ENCODE measurements around the gene BLTP3B.

The BLTP3B gene

DNA sequence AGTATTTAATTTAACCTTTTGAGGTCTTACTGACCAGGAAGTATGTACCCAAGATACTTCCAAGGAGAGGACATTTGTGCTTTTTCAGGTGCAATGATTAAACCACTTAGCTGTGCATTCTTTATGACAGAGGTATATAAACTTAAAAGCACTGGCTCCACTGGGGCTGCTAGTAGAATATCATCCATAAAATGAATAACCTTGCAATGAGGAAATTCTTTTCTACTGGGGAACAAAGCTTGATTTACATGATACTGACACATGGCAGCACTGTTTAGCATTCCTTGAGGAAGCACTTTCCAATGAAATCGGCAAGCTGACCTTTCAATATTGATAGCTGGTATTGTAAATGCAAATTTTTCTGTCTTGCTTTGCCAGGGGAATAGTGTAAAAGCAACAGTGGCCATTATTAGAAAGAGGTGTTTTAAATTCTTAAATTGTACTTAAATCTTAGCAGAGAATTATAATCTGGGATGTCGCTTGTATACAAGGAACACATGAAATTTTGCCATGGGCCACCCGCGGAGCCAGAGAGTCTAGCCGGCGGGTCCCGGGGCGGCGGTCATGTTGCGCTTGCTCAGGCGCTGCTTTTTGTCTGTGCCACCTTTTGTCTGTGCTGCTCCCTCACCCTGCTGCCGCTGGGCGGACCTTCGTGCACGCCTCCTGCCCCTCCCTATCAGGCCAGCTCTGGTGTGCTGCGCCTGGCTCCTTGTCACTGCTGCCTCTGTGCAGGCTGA, 20.9 kb upstream of the BLTP3B start:
- peak; percentile 52 for DNase-seq (ENCODE audit: low read depth)
- TF ChIP-seq, protein P1, sequence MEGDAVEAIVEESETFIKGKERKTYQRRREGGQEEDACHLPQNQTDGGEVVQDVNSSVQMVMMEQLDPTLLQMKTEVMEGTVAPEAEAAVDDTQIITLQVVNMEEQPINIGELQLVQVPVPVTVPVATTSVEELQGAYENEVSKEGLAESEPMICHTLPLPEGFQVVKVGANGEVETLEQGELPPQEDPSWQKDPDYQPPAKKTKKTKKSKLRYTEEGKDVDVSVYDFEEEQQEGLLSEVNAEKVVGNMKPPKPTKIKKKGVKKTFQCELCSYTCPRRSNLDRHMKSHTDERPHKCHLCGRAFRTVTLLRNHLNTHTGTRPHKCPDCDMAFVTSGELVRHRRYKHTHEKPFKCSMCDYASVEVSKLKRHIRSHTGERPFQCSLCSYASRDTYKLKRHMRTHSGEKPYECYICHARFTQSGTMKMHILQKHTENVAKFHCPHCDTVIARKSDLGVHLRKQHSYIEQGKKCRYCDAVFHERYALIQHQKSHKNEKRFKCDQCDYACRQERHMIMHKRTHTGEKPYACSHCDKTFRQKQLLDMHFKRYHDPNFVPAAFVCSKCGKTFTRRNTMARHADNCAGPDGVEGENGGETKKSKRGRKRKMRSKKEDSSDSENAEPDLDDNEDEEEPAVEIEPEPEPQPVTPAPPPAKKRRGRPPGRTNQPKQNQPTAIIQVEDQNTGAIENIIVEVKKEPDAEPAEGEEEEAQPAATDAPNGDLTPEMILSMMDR (conservative IDR thresholded peaks at IDR 0.05; ENCODE audit: control insufficient read depth, insufficient read depth, low read depth, low read length): no peak
- H3K4me3 ChIP-seq (ENCODE audit: control insufficient read depth, low read depth, low read length): no peak overlapping the region

DNA sequence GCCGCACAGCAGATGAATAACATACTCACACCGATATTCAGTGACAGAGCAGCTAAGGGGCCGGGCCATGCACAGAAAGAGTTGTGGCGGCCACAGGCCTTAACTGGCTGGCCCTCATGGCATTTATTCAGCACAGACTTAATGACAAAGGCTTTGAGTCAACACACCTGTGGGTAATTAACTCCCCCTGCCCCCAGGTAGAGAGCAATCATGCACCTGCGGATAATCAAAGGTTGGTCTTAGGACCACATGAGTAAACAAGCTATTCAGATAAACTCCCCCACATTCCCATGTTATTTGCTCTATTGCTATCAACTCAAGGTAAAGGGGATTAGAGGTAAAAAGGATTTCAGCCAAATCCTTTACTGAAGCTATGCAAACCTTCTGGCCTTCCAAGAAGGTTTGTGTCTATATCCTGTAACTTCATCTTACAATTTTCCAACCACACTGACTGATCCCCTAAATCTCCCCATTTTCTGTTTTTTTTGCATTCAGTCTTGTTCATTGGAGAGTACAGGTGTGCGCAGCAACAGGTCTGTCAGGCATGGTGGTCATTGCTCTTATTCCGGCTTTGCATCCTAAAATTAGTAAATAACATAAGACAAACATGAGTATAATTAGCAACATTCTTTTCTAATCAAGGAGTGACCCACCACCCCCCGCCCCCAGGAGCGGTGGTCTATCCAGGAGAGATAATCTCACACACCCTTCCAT, 16.9 kb upstream of the BLTP3B start:
- no peak overlapping the region for H3K4me3 ChIP-seq (ENCODE audit: control insufficient read depth, low read depth, low read length)
- TF ChIP-seq, protein P1 (conservative IDR thresholded peaks at IDR 0.05; ENCODE audit: control insufficient read depth, insufficient read depth, low read depth, low read length): no peak
- DNase-seq (ENCODE audit: low read depth): no peak

DNA sequence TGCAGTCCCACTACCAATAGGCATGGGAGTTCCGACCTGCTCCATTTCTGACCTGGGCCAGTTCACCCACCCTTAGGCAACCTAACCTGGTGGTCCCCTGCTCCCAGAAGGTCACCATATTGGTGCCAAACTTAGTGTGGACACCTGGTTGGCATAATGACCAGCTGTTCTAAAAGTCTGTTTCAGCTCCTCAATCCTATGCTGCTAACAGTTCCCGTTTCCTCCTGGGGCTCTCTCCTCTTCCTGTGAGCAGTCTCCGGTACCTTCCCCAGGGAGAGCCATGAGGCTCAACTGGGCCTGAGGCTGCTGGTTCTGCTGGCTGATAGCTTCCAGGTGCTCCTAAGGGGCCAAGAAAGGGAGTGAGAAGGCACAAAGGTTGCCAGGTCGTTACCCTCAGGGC, 15.9 kb upstream of the BLTP3B start:
- no peak for DNase-seq (ENCODE audit: low read depth)
- TF ChIP-seq, protein P1 (conservative IDR thresholded peaks at IDR 0.05; ENCODE audit: control insufficient read depth, insufficient read depth, low read depth, low read length): no peak

DNA sequence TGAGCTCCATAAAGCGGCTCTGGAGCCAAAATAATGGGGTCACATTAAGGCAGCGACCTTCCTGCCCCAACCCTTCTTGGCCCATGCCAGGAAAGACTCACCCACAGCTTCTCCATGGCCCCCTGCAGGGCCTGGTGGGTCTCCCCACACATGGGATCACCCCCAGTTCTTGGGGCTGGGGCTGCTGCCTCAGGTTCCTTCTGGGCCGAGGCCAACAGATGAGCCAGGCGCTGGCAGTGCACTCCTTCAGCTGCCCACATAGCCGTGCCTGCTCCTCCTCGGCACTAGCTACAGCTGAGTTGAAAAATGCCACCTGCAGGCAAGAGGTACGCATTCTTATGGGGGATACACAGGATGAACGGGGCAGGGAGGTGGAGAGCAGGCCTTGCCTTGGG, 14.8 kb upstream of the BLTP3B start:
- H3K4me3 ChIP-seq (ENCODE audit: control insufficient read depth, low read depth, low read length): no peak overlapping the region
- TF ChIP-seq, protein P1 (conservative IDR thresholded peaks at IDR 0.05; ENCODE audit: control insufficient read depth, insufficient read depth, low read depth, low read length): no peak
- DNase-seq (ENCODE audit: low read depth): no peak

More for the DNA sequence above, 15.9 kb upstream of the BLTP3B start:
- no peak overlapping the region for H3K4me3 ChIP-seq (ENCODE audit: control insufficient read depth, low read depth, low read length)

DNA sequence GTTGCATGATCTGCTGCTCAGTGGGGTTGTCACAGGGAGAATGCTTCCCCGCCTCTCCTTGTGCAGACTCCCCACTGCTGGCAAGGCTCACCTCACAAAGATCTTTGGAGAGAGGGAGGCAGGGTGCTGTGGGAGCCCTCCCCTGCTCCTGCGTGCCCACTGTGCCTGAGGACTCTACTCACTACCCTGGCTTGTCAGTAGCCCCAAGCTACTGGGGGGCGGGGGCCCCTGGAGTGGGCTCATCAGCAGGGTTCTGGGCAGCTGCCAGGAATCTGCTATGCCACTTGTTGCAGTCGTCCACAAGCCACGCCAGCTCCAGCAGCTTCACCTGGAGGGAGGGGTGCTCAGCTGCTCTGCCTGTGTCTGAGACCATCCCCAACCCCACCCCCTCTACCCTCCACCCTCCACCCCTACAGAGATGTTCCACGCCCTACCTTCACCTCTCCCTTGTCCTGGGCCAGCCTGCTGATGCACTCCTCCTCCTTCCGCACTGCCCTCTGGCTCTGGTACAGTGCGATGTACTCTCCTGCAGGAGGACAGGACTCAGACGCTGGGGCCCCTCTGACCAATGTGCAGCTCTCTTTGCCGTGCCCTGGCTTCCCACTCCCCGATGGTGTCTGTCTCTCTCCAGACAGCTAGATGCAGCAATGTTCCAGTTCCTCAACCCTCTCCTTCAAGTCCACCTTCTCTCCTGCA, 14.2 kb upstream of the BLTP3B start:
- TF ChIP-seq, protein P1 (conservative IDR thresholded peaks at IDR 0.05; ENCODE audit: control insufficient read depth, insufficient read depth, low read depth, low read length): no peak
- no peak for DNase-seq (ENCODE audit: low read depth)
- H3K4me3 ChIP-seq (ENCODE audit: control insufficient read depth, low read depth, low read length): no peak overlapping the region

DNA sequence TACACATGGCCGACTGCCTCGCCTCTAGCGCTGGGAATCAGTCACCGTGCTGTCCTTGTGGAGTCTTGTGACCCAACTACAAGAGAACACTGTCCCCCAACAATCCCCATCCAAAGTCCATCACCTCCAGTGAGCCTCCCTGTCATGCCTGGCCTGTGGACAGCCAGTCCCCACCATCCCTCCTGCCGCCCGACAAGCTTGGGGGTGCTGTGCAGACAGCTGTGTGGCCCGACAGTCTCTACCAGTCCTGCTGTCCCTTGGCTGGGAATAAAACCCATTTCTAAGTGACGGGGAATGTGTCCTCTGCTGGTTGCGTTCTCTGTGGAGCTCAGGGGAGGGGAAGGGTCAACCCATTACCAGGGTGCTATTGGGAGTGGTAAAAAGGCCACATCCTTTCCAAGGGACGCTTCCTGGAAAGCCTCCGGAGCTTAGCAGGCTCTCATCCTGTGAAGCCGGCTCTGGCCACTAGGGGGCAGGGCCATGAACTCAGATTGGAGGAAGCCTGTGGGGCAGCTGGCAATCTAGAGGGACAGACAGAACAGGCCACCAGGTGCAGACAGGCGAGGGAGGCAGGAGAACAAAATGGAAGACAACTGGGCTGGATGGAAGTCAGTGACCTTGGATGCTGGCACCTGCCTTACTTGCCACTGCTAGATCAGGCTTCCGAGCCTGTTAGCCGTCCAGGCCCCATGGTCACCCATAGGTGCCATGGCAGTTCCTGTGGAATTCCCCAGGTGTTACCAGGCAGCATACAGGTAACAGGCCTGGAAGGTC, 12.0 kb upstream of the BLTP3B start:
- TF ChIP-seq, protein P1 (conservative IDR thresholded peaks at IDR 0.05; ENCODE audit: control insufficient read depth, insufficient read depth, low read depth, low read length): peak; percentile 90
- DNase-seq (ENCODE audit: low read depth): peak; percentile 62
- H3K4me3 ChIP-seq (ENCODE audit: control insufficient read depth, low read depth, low read length): no peak overlapping the region
